Measurements from ENCODE around the gene BCL2L14.

BCL2L14 gene

DNA sequence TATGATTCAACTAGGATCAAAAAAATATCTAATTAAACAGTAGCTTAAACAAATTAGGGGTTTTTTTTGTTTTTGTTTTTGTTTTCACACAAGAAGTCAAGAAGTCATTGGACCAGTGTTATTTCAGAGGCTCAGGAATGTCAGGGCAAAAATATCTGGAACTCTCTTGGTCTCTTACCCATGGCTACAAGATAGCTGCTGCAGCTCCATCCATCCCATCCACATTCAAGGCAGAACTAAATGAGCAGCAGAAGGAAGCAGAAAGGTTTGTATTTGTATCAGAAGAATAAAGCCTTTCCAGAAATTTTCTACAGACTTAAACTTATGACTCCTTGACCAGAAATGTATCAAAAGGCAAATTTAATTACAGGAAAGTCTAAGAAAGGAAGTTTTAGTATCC is 33.8 kb upstream of the BCL2L14 start:
- Histone ChIP-seq H3K9me3 (ENCODE audit: control insufficient read depth, low read length) (no peaks in the 10 kb centered on the region), H3K27me3 (ENCODE audit: control insufficient read depth, insufficient read depth, low read length) (no peaks in the 10 kb centered on the region), H3K79me2 (no peaks in the 10 kb centered on the region), H3K4me2 (ENCODE audit: low read length) (no peak overlapping the region), H3K27ac (no peak overlapping the region), H2AFZ (no peak overlapping the region), H3K36me3 (ENCODE audit: control insufficient read depth, insufficient read depth, low read length) (no peaks in the 10 kb centered on the region), H3K4me1 (peaks cover 4% of the 10 kb centered on the region), H3K4me3 (ENCODE audit: low read depth, low read length) (no peak overlapping the region), H3K9ac (no peak overlapping the region)
- TF ChIP-seq CTCF (IDR thresholded peaks at IDR 0.05) = no peak

DNA sequence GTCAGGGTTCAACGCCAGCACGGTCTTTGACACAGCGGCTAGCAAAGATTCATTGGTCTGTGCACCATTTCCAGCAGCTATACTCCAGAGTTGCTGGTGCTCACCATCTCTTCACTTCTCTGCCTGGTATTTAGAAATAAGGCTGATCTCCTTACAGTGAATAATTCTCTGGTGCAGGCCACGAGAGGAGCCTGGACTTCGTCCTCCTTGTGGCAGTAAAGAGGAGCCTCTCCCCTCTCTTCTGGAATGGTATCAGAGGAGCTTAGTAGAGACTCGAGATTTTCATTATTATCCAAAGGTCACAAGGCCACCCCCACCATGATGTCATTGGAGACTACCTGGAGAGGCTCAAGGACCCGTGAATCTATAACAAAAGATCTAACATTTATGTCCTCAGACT is 30.8 kb upstream of the BCL2L14 start:
- Histone ChIP-seq H3K79me2 (no peaks in the 10 kb centered on the region), H3K27ac (no peak overlapping the region), H3K4me1 (no peaks in the 10 kb centered on the region), H3K27me3 (ENCODE audit: control insufficient read depth, insufficient read depth, low read length) (no peaks in the 10 kb centered on the region), H3K36me3 (ENCODE audit: control insufficient read depth, insufficient read depth, low read length) (no peaks in the 10 kb centered on the region), H3K4me3 (ENCODE audit: low read depth, low read length) (no peak overlapping the region), H3K9ac (no peak overlapping the region), H2AFZ (no peak overlapping the region), H3K9me3 (ENCODE audit: control insufficient read depth, low read length) (no peaks in the 10 kb centered on the region), H3K4me2 (ENCODE audit: low read length) (no peak overlapping the region)
- TF ChIP-seq CTCF (IDR thresholded peaks at IDR 0.05) = no peak

- H3K79me2 ChIP-seq = no peaks in the 10 kb centered on the region
- H3K4me2 ChIP-seq (ENCODE audit: low read length) = no peak overlapping the region
- H2AFZ ChIP-seq = no peak overlapping the region
- no peak overlapping the region for H3K27ac ChIP-seq
- H3K9me3 ChIP-seq (ENCODE audit: control insufficient read depth, low read length) = no peaks in the 10 kb centered on the region
- H3K9ac ChIP-seq = no peak overlapping the region
- no peaks in the 10 kb centered on the region for H3K4me1 ChIP-seq
- TF ChIP-seq CTCF (IDR thresholded peaks at IDR 0.05) = no peak
- no peak overlapping the region for H3K4me3 ChIP-seq (ENCODE audit: low read depth, low read length)
- no peaks in the 10 kb centered on the region for H3K27me3 ChIP-seq (ENCODE audit: control insufficient read depth, insufficient read depth, low read length)
- no peaks in the 10 kb centered on the region for H3K36me3 ChIP-seq (ENCODE audit: control insufficient read depth, insufficient read depth, low read length)
These were observed 24.3 kb upstream of the BCL2L14 start for GRCh38 chr12:12046401-12046800.

DNA sequence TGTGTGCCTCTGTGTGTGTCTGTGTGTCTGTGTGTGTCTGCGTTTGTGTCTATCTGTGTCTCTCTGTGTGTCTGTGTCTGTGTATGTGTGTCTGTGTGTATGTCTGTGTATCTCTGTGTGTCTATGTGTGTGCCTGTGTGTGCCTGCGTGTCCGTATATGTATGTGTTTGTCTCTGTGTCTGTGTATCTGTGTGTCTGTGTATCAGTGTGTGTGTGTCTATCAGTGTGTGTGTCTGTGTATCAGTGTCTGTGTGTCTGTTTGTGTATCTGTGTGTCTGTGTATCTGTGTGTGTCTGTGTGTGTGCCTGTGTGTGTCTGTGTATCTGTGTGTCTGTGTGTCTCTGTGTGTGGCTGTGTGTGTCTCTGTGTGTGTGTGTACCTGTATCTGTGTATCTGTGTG is 23.1 kb upstream of the BCL2L14 start:
- no peaks in the 10 kb centered on the region for H3K79me2 ChIP-seq
- no peak overlapping the region for H3K9ac ChIP-seq
- H3K36me3 ChIP-seq (ENCODE audit: control insufficient read depth, insufficient read depth, low read length) = no peaks in the 10 kb centered on the region
- H3K4me2 ChIP-seq (ENCODE audit: low read length) = no peak overlapping the region
- no peak overlapping the region for H3K4me3 ChIP-seq (ENCODE audit: low read depth, low read length)
- H3K4me1 ChIP-seq = no peaks in the 10 kb centered on the region
- H3K9me3 ChIP-seq (ENCODE audit: control insufficient read depth, low read length) = no peaks in the 10 kb centered on the region
- no peaks in the 10 kb centered on the region for H3K27me3 ChIP-seq (ENCODE audit: control insufficient read depth, insufficient read depth, low read length)
- no peak overlapping the region for H2AFZ ChIP-seq
- TF ChIP-seq CTCF (IDR thresholded peaks at IDR 0.05) = no peak
- no peak overlapping the region for H3K27ac ChIP-seq

- H3K4me1 ChIP-seq = no peaks in the 10 kb centered on the region
These were observed 22.5 kb upstream of the BCL2L14 start for GRCh38 chr12:12048266-12048665.

More at GRCh38 chr12:12048266-12048665, 22.5 kb upstream of the BCL2L14 start:
- Histone ChIP-seq H3K36me3 (ENCODE audit: control insufficient read depth, insufficient read depth, low read length) (no peaks in the 10 kb centered on the region), H3K27ac (no peak overlapping the region), H3K79me2 (no peaks in the 10 kb centered on the region), H2AFZ (no peak overlapping the region), H3K4me3 (ENCODE audit: low read depth, low read length) (no peak overlapping the region), H3K4me2 (ENCODE audit: low read length) (no peak overlapping the region), H3K9ac (no peak overlapping the region), H3K27me3 (ENCODE audit: control insufficient read depth, insufficient read depth, low read length) (no peaks in the 10 kb centered on the region), H3K9me3 (ENCODE audit: control insufficient read depth, low read length) (no peaks in the 10 kb centered on the region)
- no peak for TF ChIP-seq CTCF (IDR thresholded peaks at IDR 0.05)

All from parathyroid adenoma (tissue), 2 donors.